HG02884 (cell line): ENCODE measurements around the gene WDR41.
"Not testable (repeated sequence)": the region's sequence is repeated elsewhere in the genome, so short reads cannot be mapped to it uniquely, and the experiment has no call there.

Experiments
- ATAC-seq: cut with Tn5 transposase; IDR thresholded peaks from one replicate; pipeline ENCODE4 v1.9.1; 2021; ENCODE audit warnings: mild to moderate bottlenecking, moderate library complexity; ENCODE audit not compliant: unreplicated experiment

WDR41 gene

GRCh38 chr5:77413049-77413448 is 79.1 kb downstream of the WDR41 start:
- ATAC-seq, result no peak

GRCh38 chr5:77409870-77410621 is 82.1 kb downstream of the WDR41 start:
- no peak for ATAC-seq

GRCh38 chr5:77407152-77407551 is 85.0 kb downstream of the WDR41 start:
- ATAC-seq, result no peak

- ATAC-seq, result no peak
These were observed 89.3 kb downstream of the WDR41 start for GRCh38 chr5:77402796-77403195.

GRCh38 chr5:77400645-77401044 is 91.5 kb downstream of the WDR41 start:
- ATAC-seq, result no peak

- no peak for ATAC-seq
These were observed 93.2 kb downstream of the WDR41 start for GRCh38 chr5:77398896-77399295.

- ATAC-seq, result no peak
These were observed 93.7 kb downstream of the WDR41 start for GRCh38 chr5:77398458-77398857.

- no peak for ATAC-seq
These were observed 94.3 kb downstream of the WDR41 start for GRCh38 chr5:77397686-77398292.

- no peak for ATAC-seq
These were observed 96.1 kb downstream of the WDR41 start for GRCh38 chr5:77396017-77396416.

GRCh38 chr5:77394064-77394715 is 97.9 kb downstream of the WDR41 start:
- ATAC-seq, result no peak

GRCh38 chr5:77391240-77391765 is 100.8 kb downstream of the WDR41 start:
- no peak for ATAC-seq

GRCh38 chr5:77390795-77391194 is 101.3 kb downstream of the WDR41 start:
- ATAC-seq, result no peak

- no peak for ATAC-seq
These were observed 101.9 kb downstream of the WDR41 start for GRCh38 chr5:77390221-77390620.

- ATAC-seq, result no peak
These were observed 102.4 kb downstream of the WDR41 start for GRCh38 chr5:77389746-77390145.

- not testable (repeated sequence) for ATAC-seq
These were observed 105.8 kb downstream of the WDR41 start for GRCh38 chr5:77386340-77386739.

GRCh38 chr5:77383336-77383735 is 108.8 kb downstream of the WDR41 start:
- ATAC-seq, result not testable (repeated sequence)
